RWPE2 (cell line): ENCODE data around the gene NUFIP2.
A peak's percentile ranks its signal among the peaks of the same experiment; 100 is the strongest.

Source experiments
- ATAC-seq: fragments of 200-7000 bp; cut with Tn5 transposase; 3 replicates; pipeline ENCODE4 v1.9.1; 2021; ENCODE audit warnings: low read depth
- DNase-seq: peaks from one replicate; pipeline ENCODE4 v3.0.0-alpha.2; 2020; ENCODE audit warnings: low spot score
- H3K27ac ChIP-seq: fragments of 450-650 bp; 2 replicates; pipeline ENCODE4 v1.5.1; 2017; ENCODE audit warnings: mild to moderate bottlenecking; ENCODE audit not compliant: poor library complexity, severe bottlenecking
- H3K27me3 ChIP-seq: fragments of 250-450 bp; sonication (Bioruptor Pico); 2 replicates; pipeline ENCODE4 v1.5.1; 2021; ENCODE audit warnings: mild to moderate bottlenecking, moderate library complexity; ENCODE audit not compliant: insufficient read depth, poor library complexity, severe bottlenecking
- H3K36me3 ChIP-seq: fragments of 250-450 bp; sonication (Bioruptor Pico); 2 replicates; pipeline ENCODE4 v1.5.1; 2020; ENCODE audit warnings: low read depth, mild to moderate bottlenecking, moderate library complexity
- H3K4me1 ChIP-seq: fragments of 250-450 bp; sonication (Bioruptor Pico); 2 replicates; pipeline ENCODE4 v1.5.1; 2021; ENCODE audit warnings: mild to moderate bottlenecking, moderate library complexity; ENCODE audit not compliant: insufficient read depth, poor library complexity, severe bottlenecking
- H3K4me3 ChIP-seq: fragments of 250-450 bp; sonication (Bioruptor Pico); 2 replicates; pipeline ENCODE4 v1.5.1; 2021; ENCODE audit warnings: mild to moderate bottlenecking, moderate library complexity; ENCODE audit not compliant: severe bottlenecking
- H3K9me3 ChIP-seq: fragments of 250-450 bp; sonication (Bioruptor Pico); 2 replicates; pipeline ENCODE4 v1.5.1; 2021; ENCODE audit warnings: mild to moderate bottlenecking, moderate library complexity; ENCODE audit not compliant: severe bottlenecking
- TF ChIP-seq, protein P1 (sequence below): fragments of 450-650 bp; IDR thresholded peaks from one replicate; pipeline ENCODE4 v1.5.1; 2017; ENCODE audit warnings: mild to moderate bottlenecking, moderate library complexity; ENCODE audit not compliant: poor library complexity, severe bottlenecking

Gene NUFIP2

DNA sequence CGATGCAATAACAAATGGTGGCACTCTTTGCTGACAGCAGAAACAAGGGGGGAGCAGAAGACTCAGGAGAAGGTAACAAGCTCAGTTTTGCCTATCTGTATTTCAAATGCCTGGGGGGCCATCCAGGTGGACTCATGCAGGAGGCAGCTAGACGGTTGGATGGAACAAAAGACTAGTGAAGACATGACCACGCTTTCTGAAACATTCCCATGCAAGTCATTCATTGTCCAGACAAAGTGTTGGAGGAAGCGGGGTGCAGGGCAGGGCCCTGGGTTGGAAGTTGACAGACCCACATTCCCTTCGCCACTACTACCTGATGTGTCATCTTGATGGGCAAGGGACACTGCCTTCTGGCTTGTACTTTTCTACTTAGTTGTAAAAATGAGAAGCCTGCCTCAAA lies 77.1 kb downstream of the NUFIP2 start:
- no peaks in the 10 kb centered on the region for H3K9me3 ChIP-seq
- H3K27ac ChIP-seq = peak overlapping the region; percentile 13
- no peaks in the 10 kb centered on the region for H3K36me3 ChIP-seq
- DNase-seq = no peak
- ATAC-seq = peak; percentile 49; the same call in 2 of the 3 replicates
- no peaks in the 10 kb centered on the region for H3K27me3 ChIP-seq
- H3K4me1 ChIP-seq = peaks cover 26% of the 10 kb centered on the region
- H3K4me3 ChIP-seq = no peak overlapping the region
- TF ChIP-seq, protein P1, sequence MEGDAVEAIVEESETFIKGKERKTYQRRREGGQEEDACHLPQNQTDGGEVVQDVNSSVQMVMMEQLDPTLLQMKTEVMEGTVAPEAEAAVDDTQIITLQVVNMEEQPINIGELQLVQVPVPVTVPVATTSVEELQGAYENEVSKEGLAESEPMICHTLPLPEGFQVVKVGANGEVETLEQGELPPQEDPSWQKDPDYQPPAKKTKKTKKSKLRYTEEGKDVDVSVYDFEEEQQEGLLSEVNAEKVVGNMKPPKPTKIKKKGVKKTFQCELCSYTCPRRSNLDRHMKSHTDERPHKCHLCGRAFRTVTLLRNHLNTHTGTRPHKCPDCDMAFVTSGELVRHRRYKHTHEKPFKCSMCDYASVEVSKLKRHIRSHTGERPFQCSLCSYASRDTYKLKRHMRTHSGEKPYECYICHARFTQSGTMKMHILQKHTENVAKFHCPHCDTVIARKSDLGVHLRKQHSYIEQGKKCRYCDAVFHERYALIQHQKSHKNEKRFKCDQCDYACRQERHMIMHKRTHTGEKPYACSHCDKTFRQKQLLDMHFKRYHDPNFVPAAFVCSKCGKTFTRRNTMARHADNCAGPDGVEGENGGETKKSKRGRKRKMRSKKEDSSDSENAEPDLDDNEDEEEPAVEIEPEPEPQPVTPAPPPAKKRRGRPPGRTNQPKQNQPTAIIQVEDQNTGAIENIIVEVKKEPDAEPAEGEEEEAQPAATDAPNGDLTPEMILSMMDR = no peak

DNA sequence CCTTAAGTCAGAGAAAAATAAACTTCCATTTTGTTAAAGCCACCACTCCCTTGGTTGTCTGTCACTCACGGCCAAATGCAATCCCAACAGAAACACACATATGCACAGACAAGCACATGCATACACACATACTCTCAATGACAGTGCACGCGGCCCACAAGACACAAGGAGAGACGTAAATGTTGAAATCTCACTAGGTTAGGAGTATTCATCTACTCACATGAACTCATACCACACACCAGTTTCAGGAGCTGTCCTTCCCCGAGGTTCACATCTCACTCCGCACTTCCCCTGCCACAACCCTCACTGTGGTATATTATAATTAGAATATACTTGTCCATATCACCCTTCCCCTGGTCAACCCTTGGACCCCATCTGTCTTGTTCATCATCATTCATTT lies 77.8 kb downstream of the NUFIP2 start:
- Histone ChIP-seq H3K36me3 (no peaks in the 10 kb centered on the region), H3K4me3 (no peak overlapping the region), H3K27ac (peak overlapping the region; percentile 13), H3K27me3 (no peaks in the 10 kb centered on the region), H3K9me3 (no peaks in the 10 kb centered on the region), H3K4me1 (peaks cover 26% of the 10 kb centered on the region)
- no peak for DNase-seq
- ATAC-seq = no peak
- TF ChIP-seq, protein P1 = no peak

DNA sequence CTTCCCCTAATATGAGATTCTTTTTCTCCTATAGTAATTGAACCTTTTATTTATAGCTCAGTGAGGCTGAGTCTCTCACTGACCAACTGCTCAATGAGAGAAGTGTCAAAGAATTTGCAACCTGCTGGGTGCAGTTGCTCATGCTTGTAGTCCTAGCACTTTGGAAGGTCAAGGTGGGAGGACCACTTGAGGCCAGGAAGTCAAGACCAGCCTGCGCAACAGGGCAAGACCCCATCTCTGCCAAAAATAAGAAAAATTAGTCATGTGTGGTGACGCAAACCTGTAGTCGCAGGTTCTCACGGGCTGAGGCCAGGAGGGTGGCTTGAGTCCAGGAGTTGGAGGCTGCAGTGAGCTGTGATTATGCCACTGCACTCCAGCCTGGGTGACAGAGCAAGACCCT lies 78.2 kb downstream of the NUFIP2 start:
- ATAC-seq (peak; percentile 18; the same call in 1 of the 3 replicates), DNase-seq (no peak)
- H3K9me3 ChIP-seq = no peaks in the 10 kb centered on the region
- H3K4me1 ChIP-seq = peaks cover 26% of the 10 kb centered on the region
- TF ChIP-seq, protein P1 = no peak
- no peaks in the 10 kb centered on the region for H3K36me3 ChIP-seq
- H3K4me3 ChIP-seq = no peak overlapping the region
- no peaks in the 10 kb centered on the region for H3K27me3 ChIP-seq
- no peak overlapping the region for H3K27ac ChIP-seq

DNA sequence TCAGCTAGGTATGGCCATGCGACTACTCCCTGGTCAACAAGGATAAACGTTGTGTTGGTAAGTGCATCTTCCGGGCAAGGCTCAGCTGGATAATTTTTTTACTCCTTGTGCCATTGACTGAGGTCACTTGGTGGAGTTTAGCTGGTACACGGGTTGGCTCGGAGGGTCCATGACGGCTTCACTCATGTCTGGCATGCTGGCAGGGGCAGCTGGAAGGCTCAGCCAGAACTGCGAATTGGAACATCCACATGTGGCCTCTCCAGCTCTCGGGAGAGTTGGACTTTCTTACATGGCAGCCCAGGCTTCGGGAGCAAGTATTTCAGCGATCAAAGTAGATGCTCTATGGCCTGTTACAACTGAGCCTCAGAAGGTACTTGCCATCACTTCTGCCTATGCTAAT lies 78.8 kb downstream of the NUFIP2 start:
- DNase-seq (no peak), ATAC-seq (no peak)
- no peak overlapping the region for H3K27ac ChIP-seq
- H3K4me3 ChIP-seq = no peak overlapping the region
- H3K4me1 ChIP-seq = peaks cover 26% of the 10 kb centered on the region
- TF ChIP-seq, protein P1 = no peak
- no peaks in the 10 kb centered on the region for H3K9me3 ChIP-seq
- no peaks in the 10 kb centered on the region for H3K27me3 ChIP-seq
- no peaks in the 10 kb centered on the region for H3K36me3 ChIP-seq

DNA sequence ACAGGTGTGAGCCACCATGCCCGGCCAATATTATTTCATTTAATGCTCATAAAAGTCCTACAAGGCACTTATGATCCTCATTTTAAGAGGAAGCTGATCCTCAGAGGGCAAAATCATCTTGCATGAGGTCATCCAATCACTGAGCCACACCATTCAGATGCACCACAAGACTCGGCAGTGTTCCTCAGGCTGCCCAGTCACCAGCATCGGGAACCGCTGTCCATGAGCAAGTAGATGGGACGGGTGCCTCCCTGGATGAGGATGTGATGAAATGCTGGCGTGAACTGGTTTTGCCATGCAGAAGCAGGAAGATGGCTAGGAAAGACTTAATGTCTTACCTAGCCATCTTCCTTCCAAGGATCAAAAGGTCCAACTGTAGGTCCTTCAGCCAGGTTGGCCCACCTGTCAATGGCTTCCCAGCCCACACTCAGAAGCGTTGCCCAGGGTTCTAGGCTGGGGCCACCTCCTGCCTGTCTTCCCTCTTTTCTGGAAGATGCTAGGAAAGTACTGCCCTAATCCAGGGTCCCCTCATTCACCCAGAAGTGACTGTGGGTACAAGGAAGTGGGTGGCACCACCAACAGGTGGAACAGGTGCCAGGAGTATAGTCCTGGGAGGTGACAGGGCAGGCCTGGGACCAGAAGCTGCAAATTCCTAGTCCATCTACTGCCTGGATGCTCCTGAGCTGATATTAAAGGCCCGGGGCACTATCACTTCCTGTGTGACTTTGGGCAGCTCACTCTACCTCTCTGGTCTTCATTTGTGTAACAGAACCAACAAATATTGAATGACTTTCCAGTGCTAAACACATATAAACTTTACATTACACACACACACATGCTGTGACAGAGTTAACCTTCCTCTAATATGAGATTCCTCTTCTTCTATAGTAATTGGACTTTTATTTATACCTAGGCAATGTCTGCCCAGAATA lies 79.5 kb downstream of the NUFIP2 start:
- Histone ChIP-seq H3K9me3 (no peaks in the 10 kb centered on the region), H3K4me3 (no peak overlapping the region), H3K4me1 (peaks cover 21% of the 10 kb centered on the region), H3K27ac (no peak overlapping the region), H3K27me3 (no peaks in the 10 kb centered on the region), H3K36me3 (no peaks in the 10 kb centered on the region)
- DNase-seq = no peak
- ATAC-seq = no peak
- TF ChIP-seq, protein P1 = no peak
